Islet of Langerhans (tissue), 1 donor: ENCODE data around the gene OSBPL2.

ENCODE experiments used
- FAIRE-seq: peaks from one replicate; lab custom pipeline; 2011; peaks lifted over from hg19 to GRCh38; lab: Jason Lieb, UNC

Gene OSBPL2

GRCh38 chr20:62285151-62285550 is 46.8 kb downstream of the OSBPL2 start:
- FAIRE-seq: no peak

DNA sequence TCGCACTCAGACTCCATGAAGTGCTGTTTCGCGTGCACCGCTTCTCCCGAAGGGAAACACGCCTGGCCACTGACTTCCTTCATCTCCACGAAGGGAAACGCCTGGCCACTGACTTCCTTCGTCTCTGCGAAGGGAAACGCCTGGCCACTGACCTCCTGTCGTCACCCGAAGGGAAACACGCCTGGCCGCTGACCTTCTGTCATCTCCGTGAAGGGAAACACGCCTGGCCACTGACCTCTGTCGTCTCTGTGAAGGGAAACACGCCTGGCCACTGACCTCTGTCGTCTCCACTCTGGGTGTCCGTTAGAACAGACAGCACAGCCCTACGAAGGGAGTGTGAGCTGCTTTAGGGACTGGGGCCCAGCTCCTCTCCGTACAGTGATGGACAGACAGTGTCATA is 47.4 kb downstream of the OSBPL2 start:
- no peak for FAIRE-seq

GRCh38 chr20:62286493-62287064 is 48.3 kb downstream of the OSBPL2 start:
- no peak for FAIRE-seq

DNA sequence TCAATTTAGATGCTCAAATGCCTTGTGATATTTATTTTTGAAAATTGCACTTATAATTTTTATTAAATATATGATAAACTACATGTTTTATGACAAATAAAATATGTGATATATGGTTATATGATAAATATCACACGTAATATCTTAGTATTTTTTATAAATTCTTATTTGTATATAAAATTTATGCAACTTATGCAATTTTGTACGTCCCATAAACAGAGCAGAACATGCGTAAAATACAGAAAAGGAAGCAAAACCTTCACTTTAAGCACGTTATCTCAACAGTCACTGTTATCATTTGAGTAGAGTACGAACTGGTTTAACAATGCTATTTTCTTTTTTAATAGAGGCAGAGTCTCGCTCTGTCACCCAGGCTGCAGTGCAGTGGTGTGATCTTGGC is 48.8 kb downstream of the OSBPL2 start:
- no peak for FAIRE-seq

DNA sequence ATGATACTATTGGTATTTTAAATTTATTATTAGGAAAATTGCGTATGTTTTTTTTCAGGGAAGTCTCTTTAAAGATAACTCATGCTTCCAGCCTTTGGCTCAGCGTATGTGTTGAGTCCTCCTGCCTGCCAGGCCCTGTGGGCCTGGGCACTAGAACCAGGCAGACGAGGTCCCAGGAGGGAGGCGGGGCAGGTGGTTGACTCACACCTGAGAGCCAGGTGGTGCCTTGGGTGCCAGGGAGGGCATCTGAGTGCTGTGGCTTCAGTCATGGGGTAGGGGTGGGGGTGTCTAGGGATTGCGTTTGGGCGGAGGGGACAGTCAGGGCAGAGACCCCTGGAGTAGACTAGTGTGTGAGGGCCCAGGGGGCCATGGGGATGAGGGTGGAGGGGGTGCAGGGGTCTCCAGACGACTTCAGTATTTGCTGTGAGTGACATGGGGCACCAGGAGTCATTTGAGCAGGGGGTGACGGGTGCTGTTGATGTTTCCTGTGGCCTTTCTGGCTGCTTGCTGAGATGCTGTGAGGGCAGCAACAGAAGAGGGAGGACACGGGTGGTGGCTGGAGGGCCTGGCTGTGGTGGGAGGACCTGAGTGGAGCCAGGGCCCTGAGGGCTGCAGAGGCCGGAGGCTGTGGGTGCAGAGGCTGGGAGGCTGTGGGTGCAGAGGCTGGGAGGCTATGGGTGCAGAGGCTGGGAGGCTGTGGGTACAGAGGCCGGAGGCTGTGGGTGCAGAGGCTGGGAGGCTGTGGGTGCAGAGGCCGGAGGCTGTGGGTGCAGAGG is 49.6 kb downstream of the OSBPL2 start:
- no peak for FAIRE-seq

DNA sequence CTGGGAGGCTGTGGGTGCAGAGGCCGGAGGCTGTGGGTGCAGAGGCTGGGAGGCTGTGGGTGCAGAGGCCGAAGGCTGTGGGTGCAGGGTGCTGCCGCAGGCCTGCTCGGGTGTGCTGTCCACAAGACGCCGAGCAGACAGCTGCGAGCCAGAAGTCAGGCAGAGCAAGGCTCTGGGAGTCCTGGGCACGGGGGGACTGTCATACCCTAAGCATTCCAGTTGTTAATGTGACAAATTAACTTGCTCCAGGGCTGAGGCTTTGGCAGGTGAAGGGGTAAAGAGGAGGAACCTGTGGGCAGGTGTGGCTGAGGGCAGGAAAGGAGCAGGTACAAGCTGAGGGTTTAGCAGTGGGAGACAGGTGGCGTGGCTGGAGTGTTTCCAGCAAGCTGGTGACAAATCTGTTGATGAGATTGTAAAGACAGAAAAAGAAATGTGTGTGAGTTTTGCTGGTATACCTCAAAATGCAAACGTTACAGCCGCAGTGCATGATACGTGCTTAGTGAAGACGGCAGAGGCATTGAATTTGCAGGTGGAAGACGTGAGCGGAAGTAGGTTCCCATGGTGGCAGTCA is 50.3 kb downstream of the OSBPL2 start:
- no peak for FAIRE-seq

GRCh38 chr20:62289131-62289530 is 50.8 kb downstream of the OSBPL2 start:
- no peak for FAIRE-seq

DNA sequence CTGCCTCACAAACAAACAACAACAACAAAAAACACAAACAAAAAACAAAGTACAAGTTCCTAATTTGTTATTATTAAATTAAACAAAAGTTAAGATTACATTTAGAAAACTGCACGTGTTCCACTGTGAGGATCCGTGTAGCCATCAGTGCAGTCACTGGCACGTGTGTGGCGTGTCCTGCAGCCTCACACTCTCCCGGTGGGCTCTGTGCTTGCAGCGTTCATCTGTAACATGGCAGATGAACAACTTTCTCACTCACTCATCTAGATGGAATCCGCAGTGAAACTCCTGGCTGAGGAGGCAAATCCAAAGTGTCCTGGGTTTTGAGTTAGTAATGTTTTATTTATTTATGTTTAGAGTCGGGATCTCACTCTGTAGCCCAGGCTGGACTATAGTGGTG is 51.6 kb downstream of the OSBPL2 start:
- no peak for FAIRE-seq

DNA sequence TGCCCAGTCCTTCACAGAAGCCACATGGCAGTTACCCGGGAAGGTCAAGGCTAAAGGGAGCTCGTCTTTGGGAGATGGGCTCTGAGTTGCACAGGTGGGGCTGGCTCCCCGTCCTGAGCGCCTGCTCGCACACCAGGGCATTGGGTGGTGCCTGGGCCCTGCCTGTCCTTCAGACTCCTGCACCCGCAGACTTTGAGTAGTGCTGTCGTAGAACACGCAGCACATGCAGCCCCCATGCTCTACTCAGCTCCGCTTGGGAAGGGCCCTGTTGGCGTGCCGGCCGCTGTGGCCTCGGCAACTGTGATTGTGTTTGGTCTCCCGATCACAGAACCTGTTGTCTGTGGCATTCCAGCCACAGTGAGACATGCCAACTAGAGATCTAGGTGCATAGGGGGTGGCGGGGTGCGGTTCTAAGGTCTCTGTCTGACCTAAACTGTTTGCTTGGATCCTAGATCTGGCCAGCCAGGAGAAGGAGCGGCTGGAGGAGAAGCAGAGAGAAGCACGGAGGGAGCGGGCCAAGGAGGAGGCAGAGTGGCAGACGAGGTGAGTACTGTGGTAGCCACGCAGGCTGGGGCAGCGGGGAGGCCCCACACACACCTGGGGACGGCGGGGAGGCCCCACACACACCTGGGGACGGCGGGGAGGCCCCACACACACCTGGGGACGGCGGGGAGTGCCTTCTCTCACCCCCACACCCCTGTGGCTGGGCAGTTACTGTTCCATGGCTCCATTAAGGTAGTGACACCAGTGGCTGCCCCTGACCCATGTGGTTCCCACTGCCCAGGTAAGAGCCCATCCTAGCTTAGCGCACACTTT is 53.1 kb downstream of the OSBPL2 start:
- FAIRE-seq: no peak

GRCh38 chr20:62292108-62292507 is 53.8 kb downstream of the OSBPL2 start:
- no peak for FAIRE-seq

DNA sequence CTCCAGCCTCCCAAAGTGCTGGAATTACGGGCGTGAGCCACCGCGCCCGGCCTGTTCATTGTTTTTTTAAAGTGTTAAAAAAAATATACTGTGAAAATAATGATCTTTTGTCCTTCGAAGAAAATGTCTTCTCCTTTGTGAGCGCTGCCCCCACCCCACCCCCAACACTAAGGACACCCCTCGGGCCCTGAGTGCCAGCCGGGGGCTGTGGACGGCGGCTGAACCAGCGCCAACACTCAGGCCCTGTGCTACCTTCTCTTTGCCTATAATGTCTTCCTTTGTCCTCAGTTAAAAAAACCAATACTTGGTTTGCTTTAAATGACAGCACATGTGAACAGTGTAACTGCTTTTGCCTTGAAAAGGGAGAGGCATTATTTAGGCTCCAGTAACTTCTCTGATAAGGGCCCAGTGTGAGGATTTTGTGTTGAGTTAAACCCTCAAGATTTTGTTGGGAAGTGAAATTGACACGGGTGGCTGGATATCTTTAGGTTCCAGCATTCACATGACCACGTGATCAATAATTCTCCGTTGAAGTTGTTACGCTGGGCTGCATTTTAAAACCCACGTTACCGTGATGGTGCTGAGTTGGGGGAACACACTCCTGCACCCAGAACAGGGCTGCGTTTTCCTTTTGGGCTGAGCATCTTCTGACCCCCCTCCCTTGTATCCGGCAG is 54.9 kb downstream of the OSBPL2 start:
- no peak for FAIRE-seq

- FAIRE-seq: no peak
Observed at GRCh38 chr20:62293946-62294345, 55.6 kb downstream of the OSBPL2 start.

DNA sequence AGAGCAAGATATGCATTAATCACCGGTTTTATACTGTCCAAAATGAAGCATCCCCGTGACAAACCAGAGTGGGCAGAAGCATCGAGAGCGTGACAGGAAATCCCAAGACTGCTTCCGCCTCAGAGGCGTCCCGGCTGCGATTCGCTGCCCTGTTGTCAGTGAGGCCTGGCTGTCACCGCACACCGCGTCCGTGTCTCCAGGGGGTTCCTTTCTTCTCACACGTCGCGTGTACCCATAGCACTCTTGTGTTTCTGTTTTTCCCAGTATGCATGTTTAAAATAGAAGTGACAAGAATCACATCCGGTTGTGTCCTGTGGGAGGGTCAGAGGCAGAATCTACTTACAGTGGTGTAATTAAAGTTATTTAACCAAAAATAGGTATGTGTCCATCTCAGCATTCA is 56.2 kb downstream of the OSBPL2 start:
- FAIRE-seq: no peak

DNA sequence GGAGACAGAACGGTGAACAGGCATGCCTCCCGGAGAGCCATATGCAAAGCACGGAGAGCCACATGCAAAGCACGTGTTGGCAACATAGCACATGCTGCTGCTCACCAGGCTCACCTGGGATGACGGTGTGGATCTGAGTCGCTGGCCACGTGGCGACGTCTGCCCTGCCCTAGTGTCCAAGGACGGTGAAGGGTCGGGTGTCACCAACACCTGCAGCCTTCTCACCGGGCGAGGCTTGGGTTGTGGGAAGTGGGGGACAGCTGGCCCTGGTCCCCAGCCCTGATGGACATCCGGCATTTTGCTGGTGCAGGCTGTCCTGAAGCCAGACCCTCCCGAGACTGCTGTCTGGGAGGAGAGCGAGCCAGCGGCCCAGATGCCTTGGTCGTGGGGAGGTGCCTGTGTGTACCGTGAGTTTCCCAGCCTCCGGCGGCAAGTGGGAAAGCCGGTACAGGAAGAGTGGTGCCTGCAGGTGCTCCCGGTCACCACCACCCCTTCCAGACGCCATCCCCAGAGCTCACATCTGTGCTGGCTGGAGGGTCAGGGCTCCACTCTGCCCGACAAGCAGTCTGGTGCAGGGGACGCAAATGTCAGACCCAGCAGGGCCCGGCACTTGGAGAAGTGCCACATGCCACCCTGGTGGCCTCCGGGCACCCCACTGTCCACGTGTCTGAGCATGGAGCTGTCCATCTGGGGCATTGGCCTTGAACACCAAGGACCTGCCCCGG is 58.6 kb downstream of the OSBPL2 start:
- FAIRE-seq: no peak

DNA sequence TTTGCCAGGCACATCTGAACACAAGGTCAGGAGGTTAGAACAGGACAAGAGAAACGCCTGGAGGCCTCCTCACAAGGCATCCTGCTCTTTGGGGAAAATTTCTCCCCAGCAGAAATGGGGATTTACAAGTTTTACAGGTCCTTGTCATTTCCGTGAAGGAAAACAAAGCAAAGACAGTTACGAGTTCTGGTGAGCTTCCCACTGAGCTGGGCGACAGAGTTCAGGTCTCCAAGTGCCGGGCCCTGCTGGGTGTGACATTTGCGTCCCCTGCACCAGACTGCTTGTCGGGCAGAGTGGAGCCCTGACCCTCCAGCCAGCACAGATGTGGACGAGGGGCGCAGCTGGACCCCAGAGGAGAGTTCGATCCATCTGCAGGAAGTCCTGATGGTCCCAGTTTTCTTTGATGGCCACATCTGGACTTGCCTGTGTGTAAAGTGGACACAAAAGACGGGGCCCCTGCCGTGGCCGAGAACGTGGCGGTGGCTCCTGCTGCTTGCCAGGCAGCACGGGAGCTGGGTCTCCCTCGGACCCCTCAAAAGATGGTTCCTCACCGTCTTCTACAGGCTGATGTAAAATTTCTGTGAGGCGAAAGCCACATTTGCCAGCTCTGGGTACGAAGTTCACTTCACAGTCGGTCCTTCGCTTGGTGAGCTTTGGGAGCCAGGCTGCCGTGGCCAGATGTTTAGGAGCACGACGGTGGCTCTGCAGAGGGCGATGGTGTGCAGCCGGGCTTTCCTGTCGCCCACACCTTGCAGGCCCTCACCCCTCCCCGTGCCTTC is 59.3 kb downstream of the OSBPL2 start:
- FAIRE-seq: no peak

- FAIRE-seq: no peak
Observed at GRCh38 chr20:62298577-62299249, 60.4 kb downstream of the OSBPL2 start.

DNA sequence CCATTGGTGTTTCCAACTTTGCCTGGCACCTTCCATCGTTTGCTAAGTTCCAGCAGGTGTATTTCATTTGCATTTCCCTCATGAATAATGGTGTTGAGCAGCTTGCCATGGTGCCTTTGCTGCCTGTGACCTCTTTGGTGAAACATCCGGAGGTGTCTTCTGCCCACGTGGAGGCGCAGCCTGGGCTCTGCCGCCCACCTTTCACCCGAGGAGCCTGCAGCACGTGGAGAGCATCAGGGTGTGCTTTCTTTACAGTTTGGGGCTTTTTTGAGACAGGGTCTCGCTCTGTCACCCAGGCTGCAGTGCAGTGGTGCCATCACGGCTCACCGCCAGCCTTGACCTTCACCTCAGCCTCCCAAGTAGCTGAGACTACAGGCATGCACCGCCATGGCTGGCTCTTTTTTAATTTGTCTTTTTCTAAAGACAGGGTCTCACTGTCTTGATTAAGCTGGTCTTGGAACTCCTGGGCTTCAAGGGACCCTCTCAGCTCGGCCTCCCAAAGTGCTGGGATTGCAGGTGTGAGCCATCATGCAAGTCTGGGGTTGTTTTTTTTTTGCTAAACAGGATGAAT is 61.4 kb downstream of the OSBPL2 start:
- FAIRE-seq: no peak

GRCh38 chr20:62300319-62300718 is 62.0 kb downstream of the OSBPL2 start:
- FAIRE-seq: no peak

GRCh38 chr20:62301111-62301668 is 62.9 kb downstream of the OSBPL2 start:
- FAIRE-seq: no peak
